Tibial nerve (tissue), 4 donors: ENCODE data around the gene POLDIP3.

ENCODE experiments used
- CTCF ChIP-seq, 5 experiments: fragments of 200-600 bp in 3 of 5; fragments of 450-650 bp in 2 of 5; sonication (generic) in 3 of 5; IDR thresholded peaks; one replicate each; pipeline ENCODE4 v1.5.1; 2016 to 2019; ENCODE audit warnings: antibody characterized with exemption in 5 of 5, mild to moderate bottlenecking in 3 of 5, moderate library complexity in 2 of 5
- EP300 ChIP-seq, 2 donors: sonication (generic); formaldehyde crosslinking; IDR thresholded peaks; one replicate each; pipeline ENCODE4 v1.6.1; 2017; ENCODE audit warnings: antibody characterized with exemption in 2 of 2, mild to moderate bottlenecking in 1 of 2

- TF ChIP-seq CTCF (IDR thresholded peaks at IDR 0.05) (no peak), EP300 (IDR thresholded peaks at IDR 0.05) (no peak)
These were observed 15.5 kb upstream of the POLDIP3 start for GRCh38 chr22:42630211-42630610.
